ENCODE data around the gene OR2L8. TPM values are rescaled to one million over a fixed set of nuclear protein-coding genes. Genes with fewer than 3 reads are reported as not detected.

Gene OR2L8
- total RNA-seq, 1 donor: not detected

- no peak overlapping the region for H3K4me3 ChIP-seq (ENCODE audit: low read depth, low read length)
- DNase-seq (ENCODE audit: low read depth): no peak
- no peak for TF ChIP-seq CTCF (IDR thresholded peaks at IDR 0.05; ENCODE audit: insufficient read depth, low read depth, low read length)
These were observed 34.9 kb upstream of the OR2L8 start for GRCh38 chr1:247913786-247914185.

- DNase-seq (ENCODE audit: low read depth): no peak
- TF ChIP-seq CTCF (IDR thresholded peaks at IDR 0.05; ENCODE audit: insufficient read depth, low read depth, low read length): no peak
- no peak overlapping the region for H3K4me3 ChIP-seq (ENCODE audit: low read depth, low read length)
These were observed 33.6 kb upstream of the OR2L8 start for GRCh38 chr1:247914941-247915662.

- DNase-seq (ENCODE audit: low read depth): no peak
- no peak for TF ChIP-seq CTCF (IDR thresholded peaks at IDR 0.05; ENCODE audit: insufficient read depth, low read depth, low read length)
- H3K4me3 ChIP-seq (ENCODE audit: low read depth, low read length): no peak within 1 kb of the TSS
These were observed 28.7 kb upstream of the OR2L8 start, which contains the start of gene OR2T8 for GRCh38 chr1:247919952-247920351. Gene OR2T8, plus strand, starts transcription at chr1:247920252. Its CDS starts 766 bp downstream, at chr1:247921018.

- no peak for DNase-seq (ENCODE audit: low read depth)
- TF ChIP-seq CTCF (IDR thresholded peaks at IDR 0.05; ENCODE audit: insufficient read depth, low read depth, low read length): no peak
- H3K4me3 ChIP-seq (ENCODE audit: low read depth, low read length): no peak overlapping the region
These were observed 24.7 kb upstream of the OR2L8 start for GRCh38 chr1:247923941-247924340.

- H3K4me3 ChIP-seq (ENCODE audit: low read depth, low read length): no peak within 1 kb of the TSS
- no peak for DNase-seq (ENCODE audit: low read depth)
- no peak for TF ChIP-seq CTCF (IDR thresholded peaks at IDR 0.05; ENCODE audit: insufficient read depth, low read depth, low read length)
These were observed 23.8 kb upstream of the OR2L8 start, which contains the start of gene OR2AJ1 for GRCh38 chr1:247924868-247925267. Gene OR2AJ1, plus strand, starts transcription at chr1:247924889. Its CDS starts 8,880 bp downstream, at chr1:247933769.

GRCh38 chr1:247933989-247934388 is 14.7 kb upstream of the OR2L8 start:
- TF ChIP-seq CTCF (IDR thresholded peaks at IDR 0.05; ENCODE audit: insufficient read depth, low read depth, low read length): no peak
- H3K4me3 ChIP-seq (ENCODE audit: low read depth, low read length): no peak overlapping the region
- DNase-seq (ENCODE audit: low read depth): no peak

- no peak for DNase-seq (ENCODE audit: low read depth)
- no peak for TF ChIP-seq CTCF (IDR thresholded peaks at IDR 0.05; ENCODE audit: insufficient read depth, low read depth, low read length)
- no peak overlapping the region for H3K4me3 ChIP-seq (ENCODE audit: low read depth, low read length)
These were observed 12.9 kb upstream of the OR2L8 start for GRCh38 chr1:247935781-247936180.

All from fibroblast of villous mesenchyme (primary cell).